ENCODE measurements around the gene NIPAL1.
"Not testable (repeated sequence)": the region's sequence is repeated elsewhere in the genome, so short reads cannot be mapped to it uniquely, and the experiment has no call there.

The NIPAL1 gene

GRCh38 chr4:48016141-48017107 lies at the start of gene NIPAL1, which contains the start of gene CNGA1:
Gene NIPAL1, plus strand, starts transcription at chr4:48016772. Its CDS starts 68 bp downstream, at chr4:48016840.
Gene CNGA1, minus strand, starts transcription at chr4:48016681. Its CDS starts 63,992 bp downstream, at chr4:47952689.
- peak; percentile 52 for DNase-seq

- no peak for DNase-seq
These were observed 47.7 kb upstream of the NIPAL1 start for GRCh38 chr4:47968847-47969246.

DNA sequence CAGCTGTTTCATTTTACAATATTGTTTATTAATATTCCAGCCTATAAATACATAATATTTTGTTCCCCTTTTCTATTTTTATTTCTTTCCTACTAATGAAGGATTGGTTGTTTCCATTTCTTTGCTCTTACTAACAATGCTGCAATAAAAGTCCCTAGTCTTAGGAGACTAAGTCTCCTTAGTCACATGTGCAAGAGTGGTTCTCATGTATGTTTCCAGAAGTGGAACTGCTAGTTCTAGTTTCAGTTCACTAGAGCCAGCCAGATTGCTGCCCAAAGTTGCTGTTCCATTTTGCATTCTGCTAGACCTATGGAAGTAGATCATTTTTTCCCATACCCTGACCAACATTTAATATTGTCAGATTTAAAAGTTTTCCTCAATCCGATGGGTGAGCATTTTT lies 44.4 kb upstream of the NIPAL1 start:
- no peak for DNase-seq

GRCh38 chr4:47972721-47973120 lies 43.9 kb upstream of the NIPAL1 start:
- no peak for DNase-seq

GRCh38 chr4:47974566-47974965 lies 42.0 kb upstream of the NIPAL1 start:
- DNase-seq, result no peak

GRCh38 chr4:47990145-47990544 lies 26.4 kb upstream of the NIPAL1 start:
- DNase-seq, result no peak

DNA sequence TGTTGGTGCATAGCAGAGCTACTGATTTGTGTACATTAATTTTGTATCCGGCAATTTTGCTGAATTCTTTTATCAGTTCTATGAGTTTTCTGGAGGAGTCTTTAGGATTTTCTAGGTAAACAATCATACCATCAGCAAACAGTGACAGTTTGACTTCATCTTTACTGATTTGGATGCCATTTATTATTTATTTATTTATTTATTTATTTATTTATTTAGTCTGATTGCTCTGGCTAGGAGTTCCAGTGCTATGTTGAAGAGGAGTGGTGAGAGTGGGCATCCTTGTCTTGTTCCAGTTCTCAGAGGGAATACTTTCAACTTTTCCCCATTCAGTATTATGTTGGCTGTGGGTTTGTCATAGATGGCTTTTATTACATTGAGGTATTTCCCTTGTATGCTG lies 24.1 kb upstream of the NIPAL1 start:
- DNase-seq, result not testable (repeated sequence)

DNA sequence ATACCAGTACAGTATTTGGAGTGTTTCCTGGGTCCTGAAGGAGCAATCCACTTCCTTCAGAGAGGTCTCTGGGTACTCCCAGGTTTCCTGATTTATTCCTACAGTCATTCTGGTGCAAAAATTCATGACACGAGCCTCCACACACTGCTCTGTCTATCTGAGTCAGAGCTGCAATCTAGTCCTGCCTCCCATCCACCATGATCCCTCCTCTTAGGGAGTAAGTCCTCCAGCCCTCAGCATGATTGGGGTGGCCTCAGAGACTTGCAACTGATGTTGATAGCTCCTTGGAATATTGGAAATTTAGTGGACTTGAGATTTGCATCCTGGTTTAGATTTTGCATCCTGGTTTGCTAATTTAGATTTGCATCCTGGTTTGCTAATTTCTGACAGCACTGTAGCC lies 20.6 kb upstream of the NIPAL1 start:
- DNase-seq, result no peak

DNA sequence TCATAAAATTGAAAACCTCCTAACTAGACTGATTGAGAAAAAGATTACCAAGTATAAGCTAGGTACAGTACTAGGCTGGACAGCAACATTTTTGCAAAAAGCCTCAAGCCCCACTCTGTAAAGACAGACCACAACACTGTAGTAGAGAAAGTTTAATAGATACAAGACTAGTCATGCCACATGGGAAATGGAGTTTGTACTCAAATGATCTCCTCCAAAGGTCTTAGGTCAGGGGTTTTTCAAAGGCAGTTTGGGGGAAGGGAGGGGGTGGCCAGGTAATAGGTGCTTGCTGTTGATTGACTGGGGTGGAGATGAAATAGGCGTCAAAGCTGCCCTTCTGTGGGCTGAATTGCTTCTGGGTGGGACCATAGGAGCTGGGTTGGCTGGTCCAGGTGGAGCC lies 14.3 kb upstream of the NIPAL1 start:
- no peak for DNase-seq

DNA sequence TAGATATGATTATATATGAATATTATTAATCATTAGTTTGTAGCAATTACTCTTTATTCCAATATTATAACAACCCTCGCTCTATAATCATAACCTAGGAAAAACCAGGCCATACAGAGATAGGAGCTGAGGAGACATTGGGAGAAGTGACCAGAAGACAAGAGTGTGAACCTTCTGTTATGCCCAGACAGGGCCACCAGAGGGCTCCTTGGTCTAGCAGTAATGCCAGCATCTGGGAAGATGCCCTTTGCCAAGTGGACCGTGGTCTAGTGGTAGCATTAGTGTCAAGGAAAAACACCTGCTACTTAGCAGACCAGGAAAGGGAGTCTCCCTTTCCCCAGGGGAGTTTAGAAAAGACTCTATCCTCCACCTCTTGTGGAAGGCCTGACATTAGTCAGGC lies 13.0 kb upstream of the NIPAL1 start:
- not testable (repeated sequence) for DNase-seq

- no peak for DNase-seq
These were observed 10.8 kb upstream of the NIPAL1 start for GRCh38 chr4:48005781-48006180.

DNA sequence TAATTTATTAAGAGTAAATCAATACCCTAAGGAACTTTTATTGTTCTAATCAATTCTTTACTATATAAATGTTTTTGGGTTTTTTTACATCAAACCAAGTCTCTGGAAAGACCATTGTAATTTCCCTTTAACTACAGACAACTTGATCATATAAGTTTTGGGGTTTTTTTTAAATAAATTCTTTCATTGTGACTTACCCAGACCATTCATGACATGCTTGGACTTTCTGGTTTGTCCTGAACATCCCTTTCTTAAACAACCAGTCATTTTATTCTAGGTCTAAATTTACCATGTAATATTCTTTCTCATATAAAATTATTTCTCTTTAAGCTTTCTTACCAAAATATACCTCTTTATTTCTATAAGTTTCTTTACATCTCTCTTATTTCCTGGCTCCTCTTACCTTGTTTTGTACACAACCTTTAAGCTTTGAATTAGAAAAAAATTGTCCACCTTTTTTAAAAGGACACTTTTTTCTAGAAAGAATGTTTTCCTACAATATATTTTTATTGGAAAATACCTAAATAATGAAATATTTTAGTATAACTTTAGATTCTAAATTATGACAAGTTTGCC lies 8.5 kb upstream of the NIPAL1 start:
- no peak for DNase-seq

- DNase-seq, result not testable (repeated sequence)
These were observed 5.7 kb upstream of the NIPAL1 start for GRCh38 chr4:48010906-48011305.

DNA sequence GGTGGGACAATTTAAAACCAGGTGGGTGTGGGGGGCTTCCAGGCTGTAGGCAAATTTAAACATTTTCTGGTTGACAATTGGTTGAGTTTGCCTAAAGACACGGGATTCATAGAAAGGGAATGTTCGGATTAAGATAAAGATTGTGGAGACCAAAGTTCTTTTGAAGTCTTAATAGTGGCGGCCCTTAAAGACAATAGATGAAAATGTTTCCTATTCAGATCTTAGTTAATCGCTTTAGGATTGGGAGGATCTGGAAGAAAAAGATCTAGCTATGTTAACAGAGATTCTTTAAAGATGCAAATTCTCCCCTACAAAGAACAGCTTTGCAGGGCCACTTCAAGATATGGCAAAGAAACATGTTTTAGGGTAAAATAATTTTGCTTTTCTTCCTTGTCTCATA lies 4.8 kb upstream of the NIPAL1 start:
- no peak for DNase-seq

DNA sequence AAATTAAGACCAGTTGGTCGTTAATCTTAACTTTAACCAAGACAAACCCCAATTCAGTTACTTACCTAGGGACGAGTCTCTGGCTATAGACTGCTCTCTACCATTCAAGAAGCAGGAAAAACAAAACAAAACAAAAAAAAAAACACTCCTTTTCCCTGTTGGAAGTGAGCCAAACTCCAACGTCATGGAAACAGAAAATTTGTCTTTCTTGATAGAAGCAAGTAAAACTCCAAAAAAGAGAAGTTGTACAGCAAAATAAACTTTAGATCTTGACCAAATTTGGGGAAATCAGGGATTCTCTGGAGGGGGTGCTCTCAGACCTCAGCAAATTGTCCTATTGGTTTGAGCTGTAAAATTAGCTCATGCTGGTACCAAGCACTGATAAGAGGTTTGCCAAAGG lies 3.7 kb upstream of the NIPAL1 start:
- DNase-seq, result no peak

GRCh38 chr4:48015216-48015615 lies 1.4 kb upstream of the NIPAL1 start:
- DNase-seq, result no peak

DNA sequence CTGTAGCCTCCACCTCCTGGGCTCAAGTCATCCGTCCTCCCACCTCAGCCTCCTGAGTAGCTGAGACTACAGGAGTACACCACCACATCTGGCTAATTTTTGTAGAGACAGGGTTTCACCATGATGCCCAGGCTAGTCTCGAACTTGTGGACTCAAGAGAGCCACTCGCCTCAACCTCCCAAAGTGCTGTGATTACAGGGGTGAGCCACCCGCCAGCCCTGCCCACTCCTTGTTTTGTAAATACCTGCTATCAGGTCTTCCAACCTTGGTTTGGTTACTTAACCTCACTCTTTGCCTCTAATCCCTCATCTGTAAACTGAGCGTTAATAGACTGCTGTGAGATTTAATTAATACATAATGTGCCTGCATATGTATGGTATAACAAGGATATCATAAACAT lies 894 bp upstream of the NIPAL1 start:
- no peak for DNase-seq

GRCh38 chr4:48017108-48017571 lies 568 bp downstream of the NIPAL1 start:
- no peak for DNase-seq

DNA sequence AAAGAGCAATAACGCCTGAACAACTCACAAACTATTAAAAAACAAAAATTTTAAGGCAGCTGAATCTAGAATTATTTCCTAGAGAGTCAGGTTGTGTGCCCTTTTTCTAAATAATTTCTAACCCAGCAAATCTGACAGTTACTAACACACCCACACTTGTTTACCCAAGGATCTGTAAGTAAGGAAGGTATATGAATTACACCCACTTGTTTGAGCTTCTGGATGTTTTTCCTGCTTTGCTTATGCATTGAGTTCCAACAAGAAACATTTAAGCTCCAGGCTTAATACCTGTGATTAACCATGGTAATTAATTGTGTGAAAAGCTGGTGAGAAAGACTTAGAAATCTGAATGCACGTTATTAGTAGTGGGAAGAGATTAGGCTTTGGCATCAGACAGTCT lies 1.5 kb downstream of the NIPAL1 start:
- no peak for DNase-seq

GRCh38 chr4:48021100-48021499 lies 4.5 kb downstream of the NIPAL1 start:
- no peak for DNase-seq

GRCh38 chr4:48022192-48022799 lies 5.7 kb downstream of the NIPAL1 start:
- DNase-seq, result no peak

DNA sequence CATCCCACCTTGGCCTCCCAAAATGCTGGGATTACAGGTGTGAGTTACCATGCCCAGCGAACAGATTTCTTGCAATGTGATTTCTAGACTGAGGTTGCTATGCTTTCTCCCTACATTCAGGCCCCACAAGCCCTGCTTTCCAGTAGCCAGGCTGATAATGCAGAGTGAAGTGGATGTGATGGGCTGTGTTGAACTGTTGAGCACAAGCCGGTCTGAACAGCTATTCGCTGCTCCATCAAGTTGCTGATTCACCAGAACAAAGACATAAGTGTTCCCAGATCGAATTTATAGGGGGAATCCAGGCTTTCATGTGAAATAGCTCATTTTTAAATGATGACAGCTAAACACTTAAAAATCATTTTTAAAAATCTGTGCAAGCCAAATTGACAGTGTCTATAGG lies 8.0 kb downstream of the NIPAL1 start:
- DNase-seq, result no peak

- no peak for DNase-seq
These were observed 8.4 kb downstream of the NIPAL1 start for GRCh38 chr4:48025005-48025404.

GRCh38 chr4:48027653-48028052 lies 11.1 kb downstream of the NIPAL1 start:
- DNase-seq, result no peak
